Measurements from ENCODE around the gene OR2B6.

GRCh38 chr6:27951040-27951439 lies 6.0 kb upstream of the OR2B6 start:
- TF ChIP-seq, protein P1, sequence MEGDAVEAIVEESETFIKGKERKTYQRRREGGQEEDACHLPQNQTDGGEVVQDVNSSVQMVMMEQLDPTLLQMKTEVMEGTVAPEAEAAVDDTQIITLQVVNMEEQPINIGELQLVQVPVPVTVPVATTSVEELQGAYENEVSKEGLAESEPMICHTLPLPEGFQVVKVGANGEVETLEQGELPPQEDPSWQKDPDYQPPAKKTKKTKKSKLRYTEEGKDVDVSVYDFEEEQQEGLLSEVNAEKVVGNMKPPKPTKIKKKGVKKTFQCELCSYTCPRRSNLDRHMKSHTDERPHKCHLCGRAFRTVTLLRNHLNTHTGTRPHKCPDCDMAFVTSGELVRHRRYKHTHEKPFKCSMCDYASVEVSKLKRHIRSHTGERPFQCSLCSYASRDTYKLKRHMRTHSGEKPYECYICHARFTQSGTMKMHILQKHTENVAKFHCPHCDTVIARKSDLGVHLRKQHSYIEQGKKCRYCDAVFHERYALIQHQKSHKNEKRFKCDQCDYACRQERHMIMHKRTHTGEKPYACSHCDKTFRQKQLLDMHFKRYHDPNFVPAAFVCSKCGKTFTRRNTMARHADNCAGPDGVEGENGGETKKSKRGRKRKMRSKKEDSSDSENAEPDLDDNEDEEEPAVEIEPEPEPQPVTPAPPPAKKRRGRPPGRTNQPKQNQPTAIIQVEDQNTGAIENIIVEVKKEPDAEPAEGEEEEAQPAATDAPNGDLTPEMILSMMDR (IDR thresholded peaks at IDR 0.05) = no peak
- no peak for TF ChIP-seq POLR2A (IDR thresholded peaks at IDR 0.05)

Measured in esophagus squamous epithelium (tissue), 4 donors.